ENCODE data around the gene SRP19. TPM values are rescaled to one million over a fixed set of nuclear protein-coding genes. Genes with fewer than 3 reads are reported as not detected.
"Not testable (repeated sequence)": the region's sequence is repeated elsewhere in the genome, so short reads cannot be mapped to it uniquely, and the experiment has no call there.

SRP19 gene
- polyA plus RNA-seq, 1 donor (not counting 4 experiments of a cell fraction or from before 2014, with no cell fraction given): 93.7 TPM

DNA sequence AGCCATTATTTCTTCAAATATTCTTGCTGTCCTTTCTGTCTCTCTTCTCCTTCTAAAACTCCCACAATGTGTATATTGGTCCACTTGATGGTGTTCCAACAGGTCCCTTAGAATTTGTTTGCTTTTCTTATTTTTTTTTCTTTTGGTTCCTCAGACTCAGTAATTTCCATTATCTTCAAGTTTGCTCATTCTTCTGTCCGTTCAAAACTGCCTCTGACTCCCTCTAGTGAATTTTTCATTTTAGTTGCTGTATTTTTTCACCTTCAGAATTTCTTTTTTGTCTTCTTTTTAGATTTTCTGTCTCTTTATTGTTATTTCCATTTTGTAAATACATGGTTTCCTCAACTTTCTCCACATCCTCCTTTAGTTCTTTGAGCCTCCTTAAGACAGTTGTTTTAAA lies 6.4 kb upstream of the SRP19 start:
- no peak overlapping the region for H3K27ac ChIP-seq (ENCODE audit: control insufficient read depth, insufficient read depth, low read length)
- no peaks in the 10 kb centered on the region for H3K79me2 ChIP-seq (ENCODE audit: control insufficient read depth, insufficient read depth, low read length)
- FAIRE-seq (no peak), DNase-seq (ENCODE audit: low read depth, low spot score) (no peak)
- no peak for TF ChIP-seq EZH2 (IDR thresholded peaks at IDR 0.05; ENCODE audit: low read length)
- TF ChIP-seq, protein P1, sequence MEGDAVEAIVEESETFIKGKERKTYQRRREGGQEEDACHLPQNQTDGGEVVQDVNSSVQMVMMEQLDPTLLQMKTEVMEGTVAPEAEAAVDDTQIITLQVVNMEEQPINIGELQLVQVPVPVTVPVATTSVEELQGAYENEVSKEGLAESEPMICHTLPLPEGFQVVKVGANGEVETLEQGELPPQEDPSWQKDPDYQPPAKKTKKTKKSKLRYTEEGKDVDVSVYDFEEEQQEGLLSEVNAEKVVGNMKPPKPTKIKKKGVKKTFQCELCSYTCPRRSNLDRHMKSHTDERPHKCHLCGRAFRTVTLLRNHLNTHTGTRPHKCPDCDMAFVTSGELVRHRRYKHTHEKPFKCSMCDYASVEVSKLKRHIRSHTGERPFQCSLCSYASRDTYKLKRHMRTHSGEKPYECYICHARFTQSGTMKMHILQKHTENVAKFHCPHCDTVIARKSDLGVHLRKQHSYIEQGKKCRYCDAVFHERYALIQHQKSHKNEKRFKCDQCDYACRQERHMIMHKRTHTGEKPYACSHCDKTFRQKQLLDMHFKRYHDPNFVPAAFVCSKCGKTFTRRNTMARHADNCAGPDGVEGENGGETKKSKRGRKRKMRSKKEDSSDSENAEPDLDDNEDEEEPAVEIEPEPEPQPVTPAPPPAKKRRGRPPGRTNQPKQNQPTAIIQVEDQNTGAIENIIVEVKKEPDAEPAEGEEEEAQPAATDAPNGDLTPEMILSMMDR (optimal IDR thresholded peaks at IDR 0.05 in 1 of 3, IDR thresholded peaks at IDR 0.05 in 1 of 3, conservative IDR thresholded peaks at IDR 0.05 in 1 of 3; ENCODE audit: extremely low read depth in 1 of 3, insufficient read depth in 2 of 3, low read length in 3 of 3): no peak
- H2AFZ ChIP-seq (ENCODE audit: control insufficient read depth, low read length): no peak overlapping the region
- no peak overlapping the region for H3K4me3 ChIP-seq (ENCODE audit: control insufficient read depth in 2 of 3, extremely low read depth in 1 of 3, insufficient read depth in 2 of 3, low read depth in 1 of 3, low read length in 3 of 3)
- no peaks in the 10 kb centered on the region for H3K9me1 ChIP-seq (ENCODE audit: control insufficient read depth, extremely low read depth, insufficient read depth, low read length)
- H4K20me1 ChIP-seq (ENCODE audit: control insufficient read depth, extremely low read depth, insufficient read depth, low read length): no peaks in the 10 kb centered on the region
- no peaks in the 10 kb centered on the region for H3K36me3 ChIP-seq (ENCODE audit: control insufficient read depth in 2 of 2, extremely low read depth in 1 of 2, insufficient read depth in 2 of 2, low read length in 2 of 2)
- no peak overlapping the region for H3K4me2 ChIP-seq (ENCODE audit: control insufficient read depth, extremely low read depth, insufficient read depth, low read depth, low read length)
- H3K4me1 ChIP-seq (ENCODE audit: control insufficient read depth, extremely low read depth, insufficient read depth, low read length): no peaks in the 10 kb centered on the region
- no peak overlapping the region for H3K9ac ChIP-seq (ENCODE audit: control insufficient read depth, extremely low read depth, insufficient read depth, low read length)
- dilution Hi-C loops (cut with MboI; ENCODE audit: extremely low pct_ligation_motif_present, low sequenced_read_pairs): no loop called here
- H3K9me3 ChIP-seq (ENCODE audit: control insufficient read depth, low read depth, low read length): no peaks in the 10 kb centered on the region
- peaks cover 6% of the 10 kb centered on the region for H3K27me3 ChIP-seq (ENCODE audit: control insufficient read depth, extremely low read depth, insufficient read depth, low read length)

DNA sequence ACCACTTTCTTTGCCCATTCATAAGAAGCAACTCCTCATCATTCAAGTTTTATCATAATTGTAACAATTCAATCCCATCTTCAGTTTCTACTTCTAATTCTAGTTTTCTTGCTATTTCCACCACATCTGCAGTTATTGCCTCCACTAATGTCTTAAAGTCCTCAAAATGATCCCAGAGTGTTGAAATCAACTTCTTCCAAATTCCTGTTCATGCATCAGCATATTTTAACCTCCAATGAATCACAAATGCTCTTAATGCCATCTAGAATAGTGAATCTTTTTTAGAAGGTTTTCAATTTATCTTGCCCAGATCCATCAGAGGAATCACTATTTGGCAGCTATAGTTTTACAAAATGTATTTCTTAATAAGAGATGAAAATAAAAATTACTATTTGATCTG lies 3.2 kb upstream of the SRP19 start:
- peaks cover 0 to 4% of the 10 kb centered on the region in 2 experiments for H3K36me3 ChIP-seq (ENCODE audit: control insufficient read depth in 2 of 2, extremely low read depth in 1 of 2, insufficient read depth in 2 of 2, low read length in 2 of 2)
- H3K9me1 ChIP-seq (ENCODE audit: control insufficient read depth, extremely low read depth, insufficient read depth, low read length): no peaks in the 10 kb centered on the region
- H3K79me2 ChIP-seq (ENCODE audit: control insufficient read depth, insufficient read depth, low read length): peaks cover 17% of the 10 kb centered on the region
- no peak overlapping the region for H3K4me3 ChIP-seq (ENCODE audit: control insufficient read depth in 2 of 3, extremely low read depth in 1 of 3, insufficient read depth in 2 of 3, low read depth in 1 of 3, low read length in 3 of 3)
- H3K9me3 ChIP-seq (ENCODE audit: control insufficient read depth, low read depth, low read length): no peaks in the 10 kb centered on the region
- dilution Hi-C loops (cut with MboI; ENCODE audit: extremely low pct_ligation_motif_present, low sequenced_read_pairs): no loop called here
- no peak overlapping the region for H2AFZ ChIP-seq (ENCODE audit: control insufficient read depth, low read length)
- no peak overlapping the region for H3K27ac ChIP-seq (ENCODE audit: control insufficient read depth, insufficient read depth, low read length)
- no peak for DNase-seq (ENCODE audit: low read depth, low spot score)
- H3K27me3 ChIP-seq (ENCODE audit: control insufficient read depth, extremely low read depth, insufficient read depth, low read length): peaks cover 6% of the 10 kb centered on the region
- H4K20me1 ChIP-seq (ENCODE audit: control insufficient read depth, extremely low read depth, insufficient read depth, low read length): no peaks in the 10 kb centered on the region
- H3K4me2 ChIP-seq (ENCODE audit: control insufficient read depth, extremely low read depth, insufficient read depth, low read depth, low read length): no peak overlapping the region
- no peak overlapping the region for H3K9ac ChIP-seq (ENCODE audit: control insufficient read depth, extremely low read depth, insufficient read depth, low read length)
- peaks cover 16% of the 10 kb centered on the region for H3K4me1 ChIP-seq (ENCODE audit: control insufficient read depth, extremely low read depth, insufficient read depth, low read length)
- TF ChIP-seq, protein P1 (optimal IDR thresholded peaks at IDR 0.05 in 1 of 3, IDR thresholded peaks at IDR 0.05 in 1 of 3, conservative IDR thresholded peaks at IDR 0.05 in 1 of 3; ENCODE audit: extremely low read depth in 1 of 3, insufficient read depth in 2 of 3, low read length in 3 of 3): no peak
- no peak for TF ChIP-seq EZH2 (IDR thresholded peaks at IDR 0.05; ENCODE audit: low read length)
- FAIRE-seq: no peak

DNA sequence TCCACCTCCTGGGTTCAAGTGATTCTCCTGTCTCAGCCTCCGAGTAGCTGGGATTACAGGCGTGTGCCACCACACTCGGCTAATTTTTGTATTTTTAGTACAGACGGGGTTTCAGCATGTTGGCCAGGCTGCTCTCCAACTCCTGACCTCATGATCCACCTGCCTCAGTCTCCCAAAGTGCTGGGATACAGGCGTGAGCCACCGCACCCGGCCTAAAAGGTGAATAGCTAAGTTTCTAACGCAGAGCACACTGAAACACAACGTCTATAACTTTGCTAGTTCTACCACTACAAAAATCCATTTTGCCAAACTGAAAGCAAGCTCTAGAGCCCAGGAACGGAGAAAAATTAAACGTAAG lies 537 bp upstream of the SRP19 start:
- H3K9me3 ChIP-seq (ENCODE audit: control insufficient read depth, low read depth, low read length); H3K9me1 ChIP-seq (ENCODE audit: control insufficient read depth, extremely low read depth, insufficient read depth, low read length); DNase-seq (ENCODE audit: low read depth, low spot score); H3K27me3 ChIP-seq (ENCODE audit: control insufficient read depth, extremely low read depth, insufficient read depth, low read length); H4K20me1 ChIP-seq (ENCODE audit: control insufficient read depth, extremely low read depth, insufficient read depth, low read length); FAIRE-seq; dilution Hi-C loops (cut with MboI; ENCODE audit: extremely low pct_ligation_motif_present, low sequenced_read_pairs): not testable (repeated sequence)
- Histone ChIP-seq H3K27ac (ENCODE audit: control insufficient read depth, insufficient read depth, low read length) (peak overlapping the region; percentile 94), H2AFZ (ENCODE audit: control insufficient read depth, low read length) (peak overlapping the region; percentile 84), H3K36me3 (ENCODE audit: control insufficient read depth in 2 of 2, extremely low read depth in 1 of 2, insufficient read depth in 2 of 2, low read length in 2 of 2) (peaks cover 1 to 19% of the 10 kb centered on the region in 2 experiments), H3K4me2 (ENCODE audit: control insufficient read depth, extremely low read depth, insufficient read depth, low read depth, low read length) (peak overlapping the region; percentile 96), H3K9ac (ENCODE audit: control insufficient read depth, extremely low read depth, insufficient read depth, low read length) (peak overlapping the region; percentile 97), H3K79me2 (ENCODE audit: control insufficient read depth, insufficient read depth, low read length) (peaks cover 38% of the 10 kb centered on the region), H3K4me1 (ENCODE audit: control insufficient read depth, extremely low read depth, insufficient read depth, low read length) (peaks cover 23% of the 10 kb centered on the region), H3K4me3 (ENCODE audit: control insufficient read depth in 2 of 3, extremely low read depth in 1 of 3, insufficient read depth in 2 of 3, low read depth in 1 of 3, low read length in 3 of 3) (peak overlapping the region; percentile 81 to 100 (median 99))
